Muscle of leg (tissue), 11 donors: ENCODE measurements around the gene ADAMTS5. TPM values are rescaled to one million over a fixed set of nuclear protein-coding genes. Genes with fewer than 3 reads are reported as not detected.
A peak's percentile ranks its signal among the peaks of the same experiment; 100 is the strongest.

Experiments
- DNase-seq: peaks from one replicate; pipeline ENCODE4 v3.0.0; 2013
- H3K27ac ChIP-seq: one replicate; pipeline ENCODE4 v1.5.1; 2013; ENCODE audit warnings: mild to moderate bottlenecking, low read length, control low read depth
- H3K27me3 ChIP-seq: one replicate; pipeline ENCODE4 v1.6.1; 2013; ENCODE audit warnings: low read length; ENCODE audit not compliant: control insufficient read depth, insufficient read depth
- H3K36me3 ChIP-seq: one replicate; pipeline ENCODE4 v1.6.1; 2013; ENCODE audit warnings: low read length; ENCODE audit not compliant: control insufficient read depth, insufficient read depth
- H3K4me1 ChIP-seq: one replicate; pipeline ENCODE4 v1.6.1; 2013; ENCODE audit warnings: low read length; ENCODE audit not compliant: control insufficient read depth, insufficient read depth
- H3K4me3 ChIP-seq: one replicate; pipeline ENCODE4 v1.5.1; 2013; ENCODE audit warnings: low read length, control low read depth
- H3K9me3 ChIP-seq: replicated peaks from 2 replicates; pipeline ENCODE4 v1.6.1; 2013; ENCODE audit warnings: low read depth, low read length; ENCODE audit not compliant: control insufficient read depth
- WGBS: methylation state at CpG from one replicate; pipeline ENCODE4 v1.1.5; 2013; ENCODE audit warnings: missing lambda C conversion rate; ENCODE audit not compliant: insufficient coverage; 5-methylcytosine and 5-hydroxymethylcytosine counted together
- polyA plus RNA-seq, 8 donors: library from polyadenylated mRNA; unstranded; fragments of 120-200 nt; gene quantifications; one replicate each; pipeline versions ENCODE4 v1.2.1 to v1.2.3, GENCODE V29; 2013; ENCODE audit warnings: inconsistent platforms in 1 of 8, low replicate concordance in 1 of 8; ENCODE audit not compliant: insufficient read length in 8 of 8, insufficient read depth in 1 of 8
- total RNA-seq: library from RNA; stranded (reverse); fragments of 120-200 nt; gene quantifications from one replicate; pipeline ENCODE4 v1.2.4, GENCODE V29; 2013

Gene ADAMTS5
- total and polyA plus RNA-seq, 9 donors: 9.4 to 21.3 (median 13.4) TPM

DNA sequence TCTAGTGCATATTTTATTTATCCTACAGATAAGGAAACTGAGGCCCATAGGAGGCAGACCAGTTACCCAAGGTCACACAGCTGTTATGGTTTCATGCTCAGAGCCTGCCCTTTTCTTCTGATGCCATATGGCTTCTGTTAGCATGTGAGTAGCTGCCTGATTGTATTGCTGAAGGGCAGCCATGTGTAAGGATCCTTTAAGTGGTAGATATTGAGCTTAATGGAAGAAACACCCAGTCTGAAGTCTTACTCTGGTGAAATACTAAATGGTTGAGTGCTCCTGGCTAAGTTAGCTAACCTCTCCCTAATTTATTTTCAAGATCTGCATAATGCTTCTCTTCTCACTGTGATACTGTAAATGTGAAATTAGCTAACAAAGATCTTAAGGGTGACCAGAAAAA is 30.9 kb downstream of the ADAMTS5 start:
- no peaks in the 10 kb centered on the region for H3K27me3 ChIP-seq
- no peaks in the 10 kb centered on the region for H3K9me3 ChIP-seq
- H3K27ac ChIP-seq: no peak overlapping the region
- H3K4me3 ChIP-seq: no peak overlapping the region
- DNase-seq: peak; percentile 45
- H3K4me1 ChIP-seq: peaks cover 3% of the 10 kb centered on the region
- peaks cover 37% of the 10 kb centered on the region for H3K36me3 ChIP-seq

DNA sequence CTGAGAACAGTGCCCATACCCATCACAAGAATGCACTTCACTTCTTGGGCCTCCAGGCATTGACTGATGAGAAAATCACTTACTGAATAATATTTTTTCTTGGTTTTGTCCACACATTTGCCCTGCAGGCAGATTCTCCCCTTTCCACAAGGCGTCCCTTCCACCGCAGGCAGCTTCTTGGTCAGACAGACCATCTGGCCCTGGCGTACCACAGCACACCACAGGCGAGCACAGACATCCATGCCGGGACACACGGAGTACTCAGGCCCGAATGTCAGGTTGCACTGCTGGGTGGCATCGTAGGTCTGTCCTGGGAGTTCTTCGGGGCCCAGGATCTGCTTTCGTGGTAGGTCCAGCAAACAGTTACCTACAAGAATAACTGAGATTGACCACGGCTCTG is 32.5 kb downstream of the ADAMTS5 start:
- Histone ChIP-seq H3K27me3 (no peaks in the 10 kb centered on the region), H3K27ac (no peak overlapping the region), H3K36me3 (peaks cover 41% of the 10 kb centered on the region), H3K4me1 (no peaks in the 10 kb centered on the region), H3K9me3 (no peaks in the 10 kb centered on the region), H3K4me3 (no peak overlapping the region)
- 98% methylated on average over 11 of the region's 11 CpGs for WGBS
- no peak for DNase-seq

DNA sequence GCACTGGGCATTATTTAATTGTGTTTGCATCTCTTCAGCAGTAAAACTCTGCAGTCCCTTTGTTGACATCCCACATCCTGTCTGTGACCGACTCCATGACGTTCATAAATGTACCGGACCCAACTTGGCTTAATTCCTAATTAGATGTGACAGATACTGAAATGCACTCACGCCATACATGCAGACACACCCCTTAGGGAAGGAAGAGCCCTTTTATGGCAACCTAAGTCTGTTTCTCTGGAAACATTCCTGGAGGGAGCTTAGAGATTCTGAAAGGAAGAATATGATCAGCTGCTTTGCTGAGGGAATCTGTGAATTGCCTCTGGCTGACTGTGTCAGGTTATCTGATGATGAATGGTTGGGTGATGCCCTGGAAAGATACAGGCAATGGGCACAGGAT is 33.4 kb downstream of the ADAMTS5 start:
- Histone ChIP-seq H3K27ac (no peak overlapping the region), H3K4me3 (no peak overlapping the region), H3K27me3 (no peaks in the 10 kb centered on the region), H3K9me3 (no peaks in the 10 kb centered on the region), H3K36me3 (peaks cover 41% of the 10 kb centered on the region), H3K4me1 (no peaks in the 10 kb centered on the region)
- WGBS: no CpG with 5 or more reads among the region's 4 CpGs
- no peak for DNase-seq

DNA sequence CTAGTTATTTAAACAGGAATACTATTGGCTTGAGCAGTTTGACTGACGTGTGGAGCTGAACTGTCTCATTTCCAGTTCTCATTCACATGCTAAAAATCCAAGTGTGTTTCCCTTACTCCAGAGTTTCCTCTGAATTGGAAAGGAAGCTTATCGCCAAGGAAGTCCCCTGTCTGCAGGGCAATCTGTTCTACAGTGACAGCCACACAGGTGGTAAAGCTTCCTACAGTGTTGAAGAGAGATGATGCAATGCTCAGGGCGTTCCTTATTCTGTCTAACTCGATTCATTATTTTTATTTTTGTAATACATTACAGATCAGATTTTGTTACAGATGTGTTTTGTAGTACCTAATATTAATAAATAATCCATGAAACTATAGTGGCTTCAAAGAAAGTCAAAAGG is 41.3 kb downstream of the ADAMTS5 start:
- no peak overlapping the region for H3K4me3 ChIP-seq
- 100% methylated on average over 1 of the region's 4 CpGs for WGBS
- H3K4me1 ChIP-seq: no peaks in the 10 kb centered on the region
- H3K27ac ChIP-seq: no peak overlapping the region
- H3K27me3 ChIP-seq: no peaks in the 10 kb centered on the region
- no peak for DNase-seq
- H3K9me3 ChIP-seq: no peaks in the 10 kb centered on the region
- peaks cover 31% of the 10 kb centered on the region for H3K36me3 ChIP-seq

DNA sequence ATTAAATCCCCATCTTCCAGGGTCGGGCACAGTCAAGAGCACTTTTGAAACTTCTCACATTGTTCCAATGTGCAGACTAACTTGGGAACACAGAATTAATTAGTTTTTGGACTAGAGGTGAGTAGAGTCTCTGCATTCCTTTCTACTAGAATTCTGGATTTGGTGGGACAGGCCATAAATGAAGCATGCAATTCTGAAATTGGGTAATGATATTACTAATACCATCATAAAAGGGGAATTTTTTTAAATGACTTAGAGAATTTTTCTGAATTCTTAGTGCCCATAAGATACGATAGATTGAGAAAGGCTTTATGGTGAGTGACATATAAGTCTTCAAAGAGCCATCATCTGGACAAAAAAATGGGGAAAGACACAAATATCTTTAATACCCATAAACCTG is 41.8 kb downstream of the ADAMTS5 start:
- no peak for DNase-seq
- H3K4me3 ChIP-seq: no peak overlapping the region
- peaks cover 29% of the 10 kb centered on the region for H3K36me3 ChIP-seq
- no peaks in the 10 kb centered on the region for H3K9me3 ChIP-seq
- no peaks in the 10 kb centered on the region for H3K4me1 ChIP-seq
- WGBS: no CpG with 5 or more reads among the region's 2 CpGs
- no peaks in the 10 kb centered on the region for H3K27me3 ChIP-seq
- H3K27ac ChIP-seq: no peak overlapping the region

DNA sequence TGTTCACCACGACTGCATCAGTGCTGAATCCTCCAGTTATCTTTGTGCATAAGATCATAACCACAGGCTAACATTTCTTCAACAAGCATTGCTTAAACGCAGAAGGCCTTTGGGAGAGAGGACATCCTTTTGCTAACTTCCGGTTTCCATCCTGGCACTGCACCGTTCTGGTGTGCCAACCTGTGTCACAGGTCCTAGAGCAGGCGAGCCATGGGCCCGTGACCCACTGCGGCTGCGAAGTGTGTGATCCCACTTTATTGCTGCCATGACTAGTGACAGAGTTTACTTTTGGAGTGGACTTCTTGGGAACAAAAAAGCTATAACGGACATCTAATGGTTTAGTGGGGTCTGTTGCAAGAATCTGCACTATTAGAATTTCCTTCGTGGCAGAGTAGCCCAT is 42.9 kb downstream of the ADAMTS5 start:
- H3K36me3 ChIP-seq: peaks cover 24% of the 10 kb centered on the region
- no peaks in the 10 kb centered on the region for H3K9me3 ChIP-seq
- WGBS: 98% methylated on average over 10 of the region's 10 CpGs
- no peaks in the 10 kb centered on the region for H3K27me3 ChIP-seq
- no peak overlapping the region for H3K4me3 ChIP-seq
- no peaks in the 10 kb centered on the region for H3K4me1 ChIP-seq
- DNase-seq: no peak
- H3K27ac ChIP-seq: no peak overlapping the region

DNA sequence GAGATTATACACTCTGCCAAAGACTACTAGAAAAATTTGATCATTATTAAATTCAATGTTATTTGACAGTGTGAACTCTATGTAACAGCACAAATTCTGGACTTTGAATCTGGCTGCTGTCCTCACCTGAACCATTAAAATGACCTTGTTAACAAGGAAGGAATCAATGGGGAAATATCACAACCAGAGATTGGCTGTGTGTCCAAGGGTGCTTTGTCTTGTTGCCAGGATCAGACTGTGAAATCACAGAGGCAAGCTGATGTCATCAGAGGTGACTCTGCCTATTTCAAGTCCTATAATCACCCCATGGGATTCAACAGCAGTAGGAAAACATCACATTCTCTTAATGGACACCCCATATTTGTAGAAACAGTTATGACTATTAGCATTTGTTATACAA is 46.8 kb downstream of the ADAMTS5 start:
- Histone ChIP-seq H3K27me3 (no peaks in the 10 kb centered on the region), H3K4me3 (no peak overlapping the region), H3K27ac (no peak overlapping the region), H3K4me1 (no peaks in the 10 kb centered on the region), H3K9me3 (no peaks in the 10 kb centered on the region), H3K36me3 (peaks cover 14% of the 10 kb centered on the region)
- no peak for DNase-seq

DNA sequence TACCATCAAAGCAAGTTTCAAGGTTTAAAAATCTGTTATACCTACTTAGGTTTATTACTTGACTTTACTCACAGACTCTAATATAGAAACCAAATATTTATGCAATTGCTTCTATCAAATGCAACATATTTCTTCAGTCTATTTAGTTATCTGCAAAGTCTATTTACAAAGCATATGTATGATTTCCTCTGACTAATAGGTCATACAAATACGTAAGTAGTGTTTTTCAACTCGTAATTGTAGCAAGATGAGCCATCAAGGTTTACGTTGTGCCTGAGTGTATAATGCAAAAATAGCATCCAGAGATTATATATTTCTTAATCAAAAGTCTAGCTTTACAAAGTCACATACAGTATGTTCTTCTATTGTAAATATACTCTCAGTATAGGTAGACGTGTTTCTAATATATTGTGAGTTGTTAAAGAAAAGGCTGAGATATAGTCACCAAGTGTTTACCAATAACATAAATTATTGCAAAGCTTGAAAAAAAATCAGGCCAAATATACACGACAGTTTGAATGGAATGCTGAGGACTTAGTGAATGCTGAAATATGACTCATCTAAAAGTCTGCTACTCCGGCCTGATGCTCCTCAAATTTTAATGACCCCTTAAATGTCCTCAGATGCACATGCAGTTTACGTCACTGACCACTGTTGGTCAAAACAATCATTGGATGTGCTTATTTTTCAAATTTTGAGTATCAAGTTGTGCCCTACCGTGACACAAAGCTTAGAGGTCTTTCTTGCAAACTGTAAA is 48.4 kb downstream of the ADAMTS5 start:
- no peaks in the 10 kb centered on the region for H3K27me3 ChIP-seq
- no CpG with 5 or more reads among the region's 8 CpGs for WGBS
- H3K27ac ChIP-seq: no peak overlapping the region
- peaks cover 2% of the 10 kb centered on the region for H3K36me3 ChIP-seq
- peaks cover 3% of the 10 kb centered on the region for H3K9me3 ChIP-seq
- H3K4me3 ChIP-seq: no peak overlapping the region
- H3K4me1 ChIP-seq: no peaks in the 10 kb centered on the region
- DNase-seq: no peak

DNA sequence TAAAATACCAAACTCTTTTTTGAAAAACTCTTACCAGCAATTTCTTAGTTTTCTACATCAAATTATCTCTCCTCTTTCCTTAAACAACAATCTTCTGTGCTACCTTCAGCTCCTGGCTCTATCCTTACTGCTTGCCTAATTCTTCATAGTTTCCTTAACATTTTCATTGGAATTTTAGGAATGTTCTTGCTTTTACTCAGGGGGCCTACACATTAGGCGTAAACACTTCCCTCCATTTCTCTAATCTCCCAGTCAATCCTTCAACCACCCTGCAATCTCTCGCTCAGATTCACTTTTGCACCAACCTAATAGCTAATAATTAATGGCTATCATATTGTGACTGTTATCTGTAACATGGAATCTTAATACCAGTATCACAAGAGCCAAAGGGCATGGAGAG is 50.1 kb downstream of the ADAMTS5 start:
- H3K36me3 ChIP-seq: no peaks in the 10 kb centered on the region
- H3K9me3 ChIP-seq: peaks cover 5% of the 10 kb centered on the region
- H3K27me3 ChIP-seq: no peaks in the 10 kb centered on the region
- no peak overlapping the region for H3K27ac ChIP-seq
- no peak for DNase-seq
- no CpG with 5 or more reads among the region's 2 CpGs for WGBS
- no peak overlapping the region for H3K4me3 ChIP-seq
- H3K4me1 ChIP-seq: no peaks in the 10 kb centered on the region

DNA sequence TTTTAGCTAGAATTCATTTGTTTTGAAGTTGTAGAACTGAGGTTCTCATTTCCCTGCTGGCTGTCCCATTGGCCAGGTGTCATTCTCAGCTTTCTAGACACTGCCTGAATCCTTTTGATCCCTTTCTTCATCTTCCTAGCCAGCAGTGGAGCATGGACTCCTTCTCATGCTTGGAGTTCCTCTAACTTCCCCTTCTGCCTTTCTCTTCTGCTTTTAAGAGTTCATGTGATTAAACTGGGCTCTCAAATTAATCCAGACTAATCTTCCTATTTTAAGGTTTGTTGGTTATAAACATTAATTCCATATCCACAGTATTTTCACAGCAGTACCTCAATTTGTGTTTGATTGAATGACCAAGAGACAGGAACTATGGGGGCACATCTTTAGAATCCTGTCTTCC is 52.3 kb downstream of the ADAMTS5 start:
- no peaks in the 10 kb centered on the region for H3K36me3 ChIP-seq
- H3K27me3 ChIP-seq: no peaks in the 10 kb centered on the region
- H3K9me3 ChIP-seq: peaks cover 5% of the 10 kb centered on the region
- H3K27ac ChIP-seq: no peak overlapping the region
- no peak for DNase-seq
- H3K4me3 ChIP-seq: no peak overlapping the region
- no peaks in the 10 kb centered on the region for H3K4me1 ChIP-seq

DNA sequence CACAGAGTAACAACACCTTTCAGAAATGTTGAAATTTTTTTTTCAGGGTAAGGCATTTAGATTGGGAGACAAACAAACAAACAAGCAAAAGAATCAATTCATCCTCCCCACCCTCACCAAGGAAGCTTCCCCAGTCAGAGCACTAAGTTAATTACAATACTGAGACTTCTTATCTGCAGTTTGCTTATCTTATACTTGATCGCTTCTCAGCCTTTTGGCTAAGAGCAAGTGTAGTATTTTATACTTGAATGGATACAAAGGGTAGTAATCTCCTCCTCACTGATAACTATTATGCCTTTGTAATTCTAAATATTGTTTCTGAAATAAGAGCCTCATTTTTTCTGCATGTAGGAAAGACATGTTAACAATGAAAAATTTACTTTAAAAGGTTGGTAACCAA is 54.4 kb downstream of the ADAMTS5 start:
- no CpG with 5 or more reads among the region's 1 CpG for WGBS
- no peaks in the 10 kb centered on the region for H3K4me1 ChIP-seq

More for the DNA sequence above, 54.4 kb downstream of the ADAMTS5 start:
- Histone ChIP-seq H3K4me3 (no peak overlapping the region), H3K27me3 (no peaks in the 10 kb centered on the region), H3K9me3 (peaks cover 5% of the 10 kb centered on the region), H3K36me3 (no peaks in the 10 kb centered on the region), H3K27ac (no peak overlapping the region)
- DNase-seq: no peak
